Measurements from ENCODE around the gene EIF2AK3. TPM values are rescaled to one million over a fixed set of nuclear protein-coding genes. Genes with fewer than 3 reads are reported as not detected.

EIF2AK3 gene
- total RNA-seq, 1 experiment from 2014 or later = 19.3 TPM

GRCh38 chr2:88613921-88614320, 13.3 kb downstream of the EIF2AK3 start:
- peaks cover 8% of the 10 kb centered on the region; the same call in 1 of the 2 replicates for H3K79me2 ChIP-seq (ENCODE audit: insufficient read depth, low read length)
- H3K4me2 ChIP-seq (ENCODE audit: insufficient read depth, insufficient read length, low read length) = no peak overlapping the region
- H4K20me1 ChIP-seq (ENCODE audit: control insufficient read depth, insufficient read depth, insufficient read length) = no peaks in the 10 kb centered on the region
- DNase-seq = no peak
- no peak overlapping the region for H3K56ac ChIP-seq (ENCODE audit: insufficient read length, low read depth, low read length)
- no peaks in the 10 kb centered on the region for H3K4me1 ChIP-seq (ENCODE audit: insufficient read depth, low read length)
- H2AFZ ChIP-seq (ENCODE audit: low read length) = no peak overlapping the region
- H2AK5ac ChIP-seq (ENCODE audit: insufficient read length, low read length) = no peak overlapping the region
- H2BK12ac ChIP-seq (ENCODE audit: insufficient read length, low read depth, low read length) = no peak overlapping the region
- no peak overlapping the region for H4K91ac ChIP-seq (ENCODE audit: insufficient read length, low read depth, low read length)
- no peak overlapping the region for H3T11ph ChIP-seq (ENCODE audit: low read length)
- H4K8ac ChIP-seq (replicated peaks; ENCODE audit: insufficient read length, low read depth, low read length) = no peak overlapping the region
- no peak overlapping the region for H3K4ac ChIP-seq (ENCODE audit: low read depth, low read length)
- Mint-ChIP-seq H3K9me3 (no peaks in the 10 kb centered on the region), H3K36me3 (ENCODE audit: insufficient read depth in 1 of 3, low read depth in 3 of 3) (peaks cover 0 to 8% (median 0%) of the 10 kb centered on the region in 3 experiments; a peak in 1 of 7 replicates), H3K27me3 (ENCODE audit: low read depth) (no peaks in the 10 kb centered on the region), H3K27ac (no peak overlapping the region), H3K4me1 (no peaks in the 10 kb centered on the region), H3K4me3 (no peak overlapping the region)
- no peak overlapping the region for H3K14ac ChIP-seq (ENCODE audit: insufficient read depth, low read length)
- no peaks in the 10 kb centered on the region for H3K9me3 ChIP-seq (ENCODE audit: control insufficient read depth, low read depth, low read length)
- H3K9ac ChIP-seq (ENCODE audit: extremely low read depth, insufficient read length, low read length) = no peak overlapping the region
- no peak overlapping the region for H3K27ac ChIP-seq (ENCODE audit: insufficient read length, low read depth, low read length)
- no peak overlapping the region for H4K5ac ChIP-seq (ENCODE audit: insufficient read length, low read depth, low read length)
- H2BK15ac ChIP-seq (ENCODE audit: low read depth, low read length) = no peak overlapping the region
- H2BK20ac ChIP-seq (ENCODE audit: low read depth, low read length, poor library complexity, severe bottlenecking) = no peak overlapping the region
- H3K27me3 ChIP-seq (ENCODE audit: insufficient read depth, low read length) = no peaks in the 10 kb centered on the region
- peaks cover 3% of the 10 kb centered on the region for H3K79me1 ChIP-seq (ENCODE audit: insufficient read depth, low read depth, low read length, poor library complexity, severe bottlenecking)
- H2BK120ac ChIP-seq (ENCODE audit: low read depth, low read length, poor library complexity, severe bottlenecking) = no peak overlapping the region
- H3K18ac ChIP-seq (ENCODE audit: insufficient read length, low read depth, low read length) = no peak overlapping the region
- TF ChIP-seq CTCF (conservative IDR thresholded peaks at IDR 0.05) = no peak
- no peak overlapping the region for H2BK5ac ChIP-seq (ENCODE audit: insufficient read length, low read length)
- H3K23me2 ChIP-seq (ENCODE audit: insufficient read length, low read depth, low read length, poor library complexity, severe bottlenecking) = no peaks in the 10 kb centered on the region
- H3K23ac ChIP-seq (ENCODE audit: insufficient read length, low read depth, low read length) = no peak overlapping the region
- no CpG with 5 or more reads among the region's 4 CpGs for WGBS (ENCODE audit: extremely low coverage, insufficient read length, low lambda C conversion rate)
